GM15510 (cell line): Measurements from ENCODE around the gene MEGF10.

Experiments used
- POLR2A ChIP-seq: IDR thresholded peaks from 3 replicates; pipeline ENCODE4 v1.6.1; 2011; ENCODE audit warnings: borderline replicate concordance; ENCODE audit not compliant: insufficient read length; ENCODE audit errors: extremely low read depth

MEGF10 gene

DNA sequence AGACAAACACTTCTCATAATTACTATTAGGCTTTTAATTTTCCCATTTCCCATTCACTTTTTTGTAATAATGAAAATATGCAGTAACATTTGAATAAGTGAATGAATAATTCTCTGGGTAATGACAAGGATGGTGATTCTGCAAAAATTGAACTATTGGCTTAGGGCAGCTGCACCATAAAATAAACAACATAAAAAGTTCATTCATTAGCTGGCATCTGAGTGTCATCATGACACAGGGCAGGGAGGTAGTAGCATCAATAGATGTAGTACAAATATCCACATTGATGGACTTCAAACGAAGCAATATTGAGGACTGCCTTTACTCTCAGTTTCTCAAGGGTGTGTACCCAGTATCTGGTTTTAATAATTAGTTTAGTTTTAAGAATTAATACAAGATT, 4.9 kb downstream of the MEGF10 start:
- TF ChIP-seq POLR2A, result no peak

GRCh38 chr5:127296321-127296720, 5.7 kb downstream of the MEGF10 start:
- TF ChIP-seq POLR2A, result no peak

- no peak for TF ChIP-seq POLR2A
These were observed 6.9 kb downstream of the MEGF10 start for GRCh38 chr5:127297348-127298035.

- TF ChIP-seq POLR2A, result no peak
These were observed 7.4 kb downstream of the MEGF10 start for GRCh38 chr5:127298036-127298429.

GRCh38 chr5:127298656-127299055, 8.1 kb downstream of the MEGF10 start:
- no peak for TF ChIP-seq POLR2A

- TF ChIP-seq POLR2A, result no peak
These were observed 9.1 kb downstream of the MEGF10 start for GRCh38 chr5:127299678-127300077.

DNA sequence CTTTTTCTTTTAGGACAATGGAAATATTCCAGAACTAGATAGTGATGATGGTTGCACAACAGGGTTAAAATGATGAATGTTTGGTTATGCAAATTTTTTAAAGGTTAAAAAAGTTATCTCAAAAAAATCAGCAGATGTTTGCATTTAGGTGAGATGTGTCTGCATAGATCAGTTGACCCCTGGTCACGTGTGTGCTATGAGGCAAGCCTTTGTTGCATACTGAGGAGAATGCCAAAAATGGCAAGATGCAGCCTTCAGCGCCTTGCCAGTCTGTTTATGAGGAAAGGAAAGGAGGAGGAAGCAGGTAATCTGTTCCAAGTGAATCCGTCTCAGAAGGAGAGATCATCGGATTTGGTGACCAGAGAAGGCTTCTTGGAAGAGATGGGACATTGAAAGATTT, 11.9 kb downstream of the MEGF10 start:
- no peak for TF ChIP-seq POLR2A

- no peak for TF ChIP-seq POLR2A
These were observed 12.8 kb downstream of the MEGF10 start for GRCh38 chr5:127303404-127303803.

- no peak for TF ChIP-seq POLR2A
These were observed 14.9 kb downstream of the MEGF10 start for GRCh38 chr5:127305493-127305892.

GRCh38 chr5:127306036-127306435, 15.4 kb downstream of the MEGF10 start:
- TF ChIP-seq POLR2A, result no peak

DNA sequence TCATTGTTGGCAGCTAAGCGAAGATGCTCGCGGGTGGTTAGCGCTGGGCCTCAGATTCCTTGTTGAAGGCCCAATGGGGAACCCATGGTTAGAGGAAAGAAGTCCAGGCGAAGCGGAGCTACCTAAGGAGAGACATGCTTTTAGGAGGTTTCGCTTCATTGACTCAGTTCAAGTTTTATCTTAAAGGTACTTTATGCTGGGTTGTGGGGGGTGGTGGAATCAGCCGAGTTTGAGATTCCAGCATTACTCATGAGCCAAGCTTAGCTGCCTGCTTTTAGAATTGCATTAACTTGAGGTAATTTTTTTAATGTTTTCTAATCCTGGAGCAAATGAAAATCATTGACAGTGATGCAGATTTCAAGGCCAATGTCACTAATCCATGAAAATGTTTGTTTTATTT, 16.1 kb downstream of the MEGF10 start:
- TF ChIP-seq POLR2A, result no peak

DNA sequence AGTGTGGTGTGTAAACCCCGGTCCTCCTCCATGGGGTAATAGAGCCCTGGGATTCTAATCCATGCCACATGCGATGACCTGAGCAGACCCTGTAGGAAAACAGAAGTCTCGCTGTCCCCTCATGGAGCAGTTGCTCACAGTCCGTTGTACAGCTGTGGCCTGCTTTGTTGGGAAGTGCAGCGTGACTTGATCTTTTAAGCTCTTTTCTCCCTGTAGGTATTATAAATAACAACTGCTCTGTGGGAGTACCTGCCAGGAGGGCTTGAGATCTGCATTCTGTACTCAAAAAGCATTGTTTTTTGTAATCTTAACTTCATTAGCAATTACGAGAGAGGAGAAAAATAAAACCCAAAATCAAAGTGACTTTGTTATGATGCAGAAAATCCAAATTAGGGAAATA, 17.3 kb downstream of the MEGF10 start:
- no peak for TF ChIP-seq POLR2A

DNA sequence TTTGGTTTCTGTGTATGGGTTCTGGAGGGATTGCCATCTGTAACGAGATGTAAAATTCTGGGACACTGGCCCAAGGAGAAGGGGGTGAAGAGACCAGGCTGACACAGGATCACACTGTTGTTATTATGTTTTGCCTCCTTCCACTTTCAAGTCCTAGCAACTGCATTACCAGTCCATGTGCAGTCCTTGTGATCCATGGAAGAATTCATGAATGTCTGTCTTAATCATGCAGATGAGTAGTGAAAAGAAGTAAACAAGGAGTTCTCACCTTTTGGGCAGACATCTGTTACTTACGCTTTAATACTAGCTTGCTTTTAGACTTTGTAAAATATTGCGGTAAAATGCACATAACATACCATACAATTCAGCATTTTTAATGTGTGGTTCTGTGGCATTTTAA, 18.3 kb downstream of the MEGF10 start:
- TF ChIP-seq POLR2A, result no peak

GRCh38 chr5:127311349-127311748, 20.8 kb downstream of the MEGF10 start:
- no peak for TF ChIP-seq POLR2A

DNA sequence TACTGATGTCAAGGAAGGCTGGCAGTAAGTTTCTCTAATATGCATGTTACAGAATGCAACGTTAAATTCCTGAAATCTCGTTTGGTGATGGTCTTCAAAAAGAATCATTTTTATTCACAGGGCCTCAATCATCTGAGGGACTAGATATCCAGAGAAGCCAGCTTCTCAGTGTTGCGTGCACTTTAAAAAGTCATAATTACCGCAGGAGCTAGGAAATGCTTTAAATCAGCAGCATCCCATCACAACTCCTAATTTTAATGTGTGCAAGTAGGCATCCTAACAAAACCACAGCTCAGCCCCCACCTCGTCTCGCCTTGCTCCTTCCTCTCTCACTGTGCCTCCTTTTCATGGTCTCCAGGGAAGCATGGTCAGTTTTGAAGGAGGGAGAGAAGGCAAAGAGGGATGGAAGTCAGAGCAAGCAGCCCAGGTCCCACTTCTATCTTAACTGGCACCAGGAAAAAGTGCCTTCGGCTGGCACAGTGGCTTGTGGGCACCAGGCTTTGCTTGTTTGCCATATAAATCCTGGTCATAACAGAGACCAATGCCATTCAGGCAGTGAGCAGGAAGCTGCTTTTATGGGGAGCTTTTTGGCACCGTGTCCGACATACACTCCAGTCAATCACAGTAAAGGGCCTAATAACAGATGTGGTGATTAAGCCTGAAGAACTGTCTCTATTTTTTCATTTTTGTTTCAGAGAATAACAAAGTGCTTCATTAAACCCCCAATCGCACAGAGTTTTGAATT, 21.4 kb downstream of the MEGF10 start:
- no peak for TF ChIP-seq POLR2A

DNA sequence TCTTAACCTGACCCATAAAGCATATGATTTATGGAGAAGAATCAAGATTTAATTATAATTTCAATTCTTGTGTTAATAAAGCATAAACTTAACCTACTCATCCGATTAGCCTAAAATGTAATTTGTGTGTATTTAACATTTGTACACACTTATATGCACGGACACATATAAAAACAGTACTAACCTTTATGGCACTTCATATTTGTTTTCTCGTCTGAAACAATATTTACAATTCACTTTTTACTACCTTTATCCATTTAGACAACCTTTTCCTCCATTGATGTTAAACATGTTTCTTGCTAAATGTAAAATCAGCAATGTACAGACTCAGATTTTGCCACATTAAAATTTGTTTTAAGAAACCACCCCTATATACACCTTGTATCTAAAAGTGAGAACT, 22.8 kb downstream of the MEGF10 start:
- TF ChIP-seq POLR2A, result no peak
